Retinal pigment epithelial cell (primary cell): ENCODE data around the gene PLCB4.

Source experiments
- DNase-seq: peaks from one replicate; pipeline ENCODE4 v3.0.0-alpha.2; 2010; ENCODE audit warnings: low read depth
- H3K4me3 ChIP-seq: 2 replicates; pipeline ENCODE4 v1.5.1; 2011; ENCODE audit warnings: mild to moderate bottlenecking, low read length, control low read depth, moderate library complexity
- CTCF ChIP-seq: conservative IDR thresholded peaks from 2 replicates; pipeline ENCODE4 v1.5.1; 2011; ENCODE audit warnings: low read depth, low read length, control low read depth, inconsistent platforms

The PLCB4 gene

GRCh38 chr20:9413001-9413400 is 344.1 kb downstream of the PLCB4 start:
- DNase-seq, result no peak
- no peak for TF ChIP-seq CTCF
- no peak overlapping the region for H3K4me3 ChIP-seq

GRCh38 chr20:9415426-9415825 is 346.5 kb downstream of the PLCB4 start:
- H3K4me3 ChIP-seq, result no peak overlapping the region
- no peak for DNase-seq
- TF ChIP-seq CTCF, result no peak

- no peak for TF ChIP-seq CTCF
- no peak overlapping the region for H3K4me3 ChIP-seq
- no peak for DNase-seq
Measured at GRCh38 chr20:9416421-9416820, 347.5 kb downstream of the PLCB4 start.

GRCh38 chr20:9417665-9418064 is 348.8 kb downstream of the PLCB4 start:
- H3K4me3 ChIP-seq, result no peak overlapping the region
- no peak for TF ChIP-seq CTCF
- no peak for DNase-seq

- DNase-seq, result no peak
- no peak overlapping the region for H3K4me3 ChIP-seq
- TF ChIP-seq CTCF, result no peak
Measured at GRCh38 chr20:9422321-9423057, 353.6 kb downstream of the PLCB4 start.

GRCh38 chr20:9424551-9424950 is 355.7 kb downstream of the PLCB4 start:
- no peak for DNase-seq
- no peak for TF ChIP-seq CTCF
- no peak overlapping the region for H3K4me3 ChIP-seq
